ENCODE data around the gene ADCY10.
"Not testable (repeated sequence)": the region's sequence is repeated elsewhere in the genome, so short reads cannot be mapped to it uniquely, and the experiment has no call there.

The ADCY10 gene

DNA sequence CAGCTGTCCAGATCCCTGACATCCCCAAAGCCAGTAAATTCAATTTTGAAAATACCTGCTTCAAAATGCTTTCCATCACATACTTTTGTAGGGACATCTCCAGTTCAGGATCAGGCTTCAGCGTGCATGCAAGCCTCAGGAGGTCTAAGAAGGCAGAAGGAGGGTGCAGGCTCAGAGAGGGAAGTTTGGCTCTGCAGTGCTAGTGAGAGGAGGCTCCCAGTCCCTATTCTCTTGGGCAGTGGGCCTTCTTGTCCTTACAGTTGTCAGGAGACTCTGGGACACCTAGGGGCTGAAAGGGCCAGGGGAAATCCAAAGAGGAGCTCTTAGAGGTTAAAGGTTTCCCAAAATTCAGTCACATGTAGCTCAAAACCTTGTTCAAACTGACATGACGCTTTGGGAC is 20.1 kb downstream of the ADCY10 start:
- H3K4me3 ChIP-seq (ENCODE audit: low read depth, low read length), result no peak overlapping the region

DNA sequence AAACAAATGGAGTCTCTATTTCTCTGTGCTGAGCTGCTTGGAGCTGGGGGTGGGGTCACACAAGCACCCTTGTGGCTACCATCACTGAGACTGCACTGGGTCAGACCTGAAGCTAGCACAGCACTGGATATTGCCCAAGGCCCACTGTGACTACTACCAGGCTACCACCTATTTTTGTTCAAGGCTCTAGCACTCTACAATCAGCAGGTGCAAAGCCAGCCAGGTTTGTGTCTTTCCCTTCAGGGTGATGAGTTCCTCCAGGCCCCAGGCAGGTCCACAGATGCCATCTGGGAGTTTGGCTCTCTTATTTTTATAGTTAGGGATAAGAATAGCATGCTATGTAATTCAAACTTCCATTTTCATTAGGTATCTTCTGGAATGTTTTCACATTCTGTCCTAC is 23.5 kb downstream of the ADCY10 start:
- no peak overlapping the region for H3K4me3 ChIP-seq (ENCODE audit: low read depth, low read length)

DNA sequence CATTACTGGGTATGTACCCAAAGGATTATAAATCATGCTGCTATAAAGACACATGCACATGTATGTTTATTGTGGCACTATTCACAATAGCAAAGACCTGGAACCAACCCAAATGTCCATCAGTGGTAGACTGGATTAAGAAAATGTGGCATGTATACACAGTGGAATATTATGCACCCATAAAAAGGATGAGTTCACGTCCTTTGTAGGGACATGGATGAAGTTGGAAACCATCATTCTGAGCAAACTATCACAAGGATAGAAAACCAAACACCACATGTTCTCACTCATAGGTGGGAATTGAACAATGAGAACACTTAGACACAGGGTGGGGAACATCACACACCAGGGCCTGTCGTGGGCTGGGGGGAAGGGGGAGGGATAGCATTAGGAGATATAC is 26.7 kb downstream of the ADCY10 start:
- not testable (repeated sequence) for H3K4me3 ChIP-seq (ENCODE audit: low read depth, low read length)

DNA sequence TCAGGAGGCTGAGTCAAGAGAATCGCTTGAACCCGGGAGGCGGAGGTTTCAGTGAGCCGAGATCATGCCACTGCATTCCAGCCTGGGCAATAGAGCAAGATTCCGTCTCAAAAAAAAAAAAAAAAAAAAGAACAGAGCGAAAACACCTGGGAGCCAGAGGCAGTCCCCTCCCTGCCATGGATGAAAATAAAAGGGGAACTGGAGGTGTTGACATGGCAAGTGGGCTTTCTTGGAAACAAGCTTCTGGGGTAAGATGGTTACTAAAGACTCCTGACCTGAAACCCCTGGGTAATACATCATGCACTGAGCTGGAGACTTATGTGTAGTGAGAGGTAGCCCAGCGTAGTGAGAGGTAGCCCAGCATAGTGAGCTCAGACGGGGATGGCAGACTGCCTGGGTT is 31.6 kb downstream of the ADCY10 start:
- no peak overlapping the region for H3K4me3 ChIP-seq (ENCODE audit: low read depth, low read length)

DNA sequence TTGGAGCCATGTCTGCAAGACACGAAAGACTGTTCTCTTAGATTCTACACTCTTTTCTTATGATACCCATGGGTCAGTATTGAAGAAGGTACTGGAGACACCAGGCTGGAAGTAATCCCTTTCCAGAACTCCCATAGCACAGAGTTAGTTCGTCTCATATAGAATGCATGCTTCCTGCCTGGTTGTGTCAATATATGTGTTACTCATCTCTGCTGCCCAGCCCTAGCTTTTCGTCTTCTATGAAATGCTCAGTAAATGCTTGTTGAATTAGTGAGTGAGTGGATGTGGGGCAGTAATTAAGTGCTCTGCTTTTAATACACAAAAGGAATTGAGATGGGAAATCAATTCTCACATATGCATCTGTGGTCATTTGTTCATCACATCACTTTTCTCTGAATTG is 32.1 kb downstream of the ADCY10 start:
- H3K4me3 ChIP-seq (ENCODE audit: low read depth, low read length), result no peak overlapping the region

DNA sequence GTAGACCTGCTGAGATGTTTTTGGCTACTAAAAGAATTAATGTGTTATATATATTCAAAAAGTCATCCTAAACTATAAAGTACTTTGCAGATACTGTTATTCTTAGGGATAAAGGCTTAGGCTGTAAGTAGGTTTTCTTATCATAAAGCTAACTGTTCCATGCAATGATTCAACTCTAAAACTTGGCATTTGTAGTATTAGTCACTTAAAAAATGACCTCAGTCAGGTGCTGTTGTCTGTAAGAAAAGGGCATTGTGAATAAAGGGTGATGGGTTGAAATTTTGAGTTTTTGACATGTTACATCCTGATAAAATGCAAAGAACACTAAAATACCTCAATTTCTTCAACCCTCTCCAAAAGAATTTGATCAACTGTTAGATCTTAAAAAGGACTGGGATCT is 32.9 kb downstream of the ADCY10 start:
- H3K4me3 ChIP-seq (ENCODE audit: low read depth, low read length), result no peak overlapping the region

DNA sequence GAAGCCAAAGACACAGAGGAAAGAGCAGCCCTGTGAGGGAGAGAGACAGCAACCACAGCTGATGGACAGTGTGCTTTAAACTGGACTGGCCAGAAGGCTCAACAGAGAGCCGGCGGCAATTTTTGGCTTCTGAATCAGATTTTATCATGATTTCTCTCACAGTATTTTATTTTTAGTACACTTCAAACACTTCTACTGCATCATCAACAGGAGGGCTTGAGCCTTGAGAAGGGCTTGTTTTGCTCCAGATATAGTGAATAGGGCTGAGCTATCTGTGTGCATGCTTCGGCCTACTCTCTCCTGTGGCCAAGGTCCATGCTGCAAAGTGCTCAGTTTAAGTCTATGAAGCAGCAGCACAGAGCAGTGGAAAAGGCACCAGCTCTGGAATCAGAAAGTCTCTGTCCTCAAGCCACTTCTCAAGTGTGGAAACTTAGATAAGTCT is 33.3 kb downstream of the ADCY10 start:
- no peak overlapping the region for H3K4me3 ChIP-seq (ENCODE audit: low read depth, low read length)

DNA sequence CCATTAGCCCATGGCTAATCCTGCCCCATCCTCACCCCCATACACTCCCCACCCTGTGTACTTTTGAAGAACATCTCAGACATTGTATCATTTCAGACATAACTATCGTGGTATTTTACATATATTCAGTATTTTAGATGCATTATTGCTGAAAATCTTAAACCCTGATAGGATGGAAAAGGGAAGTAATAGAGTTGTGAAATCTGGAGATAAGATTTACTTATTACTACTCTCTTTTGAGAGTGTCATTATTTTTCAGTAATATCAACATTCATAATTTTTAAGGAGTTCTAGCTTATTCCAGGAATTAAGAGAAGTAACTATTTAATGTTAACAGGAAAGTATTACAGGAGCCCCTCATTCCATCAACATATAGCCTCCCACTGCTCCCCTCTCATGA is 34.4 kb downstream of the ADCY10 start:
- H3K4me3 ChIP-seq (ENCODE audit: low read depth, low read length), result no peak overlapping the region

DNA sequence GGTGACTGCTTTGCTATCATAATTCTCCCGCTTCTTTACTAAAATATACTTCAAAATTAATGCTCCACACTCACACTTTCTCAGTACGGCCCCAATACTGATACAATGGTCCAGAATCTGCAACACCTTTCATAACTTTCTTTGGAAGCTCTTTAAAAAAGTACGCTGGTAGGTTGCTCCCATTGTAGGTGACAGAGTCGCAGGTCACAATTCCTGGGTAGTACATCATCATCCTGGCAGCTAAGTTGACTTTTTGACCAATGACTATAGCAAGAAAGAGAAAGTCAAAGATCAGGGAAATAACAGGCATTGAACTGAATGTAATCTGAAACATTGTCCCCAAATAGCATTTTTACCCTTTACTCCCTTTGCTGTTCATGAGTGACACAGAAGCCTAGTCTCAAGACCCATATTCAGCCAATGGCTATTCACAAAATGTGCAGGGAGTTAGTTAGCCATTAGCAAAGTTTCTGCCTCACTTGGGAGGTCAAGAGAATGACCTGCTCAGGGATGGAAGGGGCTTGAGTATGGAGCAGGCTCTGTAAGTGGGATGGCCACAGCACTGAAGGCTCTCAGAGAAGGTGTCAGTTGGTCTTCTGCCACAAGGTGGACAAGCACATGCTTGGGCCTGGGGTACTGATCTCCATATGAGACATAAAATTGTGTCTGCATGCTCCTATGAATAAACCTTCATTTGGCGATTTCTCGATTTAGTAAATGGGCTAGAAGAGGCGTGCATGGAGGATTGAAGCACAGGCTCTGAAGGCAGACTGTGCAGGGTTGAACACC is 35.4 kb downstream of the ADCY10 start:
- H3K4me3 ChIP-seq (ENCODE audit: low read depth, low read length), result no peak overlapping the region

DNA sequence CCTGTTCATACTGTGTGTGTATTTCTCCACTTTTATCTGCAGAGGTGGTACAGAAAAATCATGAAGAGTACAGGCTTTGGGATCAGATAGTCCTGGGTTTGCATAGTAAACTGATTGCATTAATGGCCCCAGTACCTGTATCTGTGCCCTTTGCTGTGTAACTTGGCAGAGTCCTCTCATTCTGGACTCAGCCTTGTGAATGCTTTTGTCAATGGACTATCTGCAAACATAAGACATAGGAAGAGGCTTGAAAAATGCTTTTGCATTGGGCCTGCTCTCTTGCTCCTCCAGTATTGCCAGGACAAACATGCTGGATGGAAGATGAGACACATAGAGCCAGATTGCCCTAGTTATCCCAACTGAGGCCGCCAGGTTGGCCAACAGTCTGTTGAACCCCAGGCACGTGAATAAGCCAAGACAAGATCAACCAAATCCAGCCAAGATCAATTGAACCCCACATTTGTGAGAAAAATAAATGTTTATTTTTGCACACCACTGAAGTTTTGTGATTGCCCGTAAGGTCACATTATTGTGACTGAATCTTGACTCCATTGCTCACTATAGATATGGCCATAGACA is 37.2 kb downstream of the ADCY10 start:
- no peak overlapping the region for H3K4me3 ChIP-seq (ENCODE audit: low read depth, low read length)

DNA sequence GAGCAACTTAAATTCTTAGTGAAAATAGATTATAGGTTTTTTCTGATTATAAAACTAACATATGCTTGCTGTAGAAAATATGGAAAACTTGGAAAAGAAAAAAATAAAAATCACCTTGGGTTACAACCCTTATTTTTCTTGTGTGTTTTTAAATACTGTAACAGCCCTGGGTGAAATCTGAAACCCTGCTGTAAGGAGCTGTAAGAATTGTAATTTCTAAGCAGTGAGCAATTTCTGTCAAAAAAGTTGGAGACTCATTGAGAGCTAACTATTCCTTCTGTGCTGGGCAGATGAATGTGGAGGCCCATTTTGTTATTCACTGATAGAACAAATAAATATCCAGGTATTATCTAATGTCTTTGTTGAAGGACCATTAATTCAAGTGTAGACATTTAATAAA is 42.6 kb downstream of the ADCY10 start:
- H3K4me3 ChIP-seq (ENCODE audit: low read depth, low read length), result no peak overlapping the region

DNA sequence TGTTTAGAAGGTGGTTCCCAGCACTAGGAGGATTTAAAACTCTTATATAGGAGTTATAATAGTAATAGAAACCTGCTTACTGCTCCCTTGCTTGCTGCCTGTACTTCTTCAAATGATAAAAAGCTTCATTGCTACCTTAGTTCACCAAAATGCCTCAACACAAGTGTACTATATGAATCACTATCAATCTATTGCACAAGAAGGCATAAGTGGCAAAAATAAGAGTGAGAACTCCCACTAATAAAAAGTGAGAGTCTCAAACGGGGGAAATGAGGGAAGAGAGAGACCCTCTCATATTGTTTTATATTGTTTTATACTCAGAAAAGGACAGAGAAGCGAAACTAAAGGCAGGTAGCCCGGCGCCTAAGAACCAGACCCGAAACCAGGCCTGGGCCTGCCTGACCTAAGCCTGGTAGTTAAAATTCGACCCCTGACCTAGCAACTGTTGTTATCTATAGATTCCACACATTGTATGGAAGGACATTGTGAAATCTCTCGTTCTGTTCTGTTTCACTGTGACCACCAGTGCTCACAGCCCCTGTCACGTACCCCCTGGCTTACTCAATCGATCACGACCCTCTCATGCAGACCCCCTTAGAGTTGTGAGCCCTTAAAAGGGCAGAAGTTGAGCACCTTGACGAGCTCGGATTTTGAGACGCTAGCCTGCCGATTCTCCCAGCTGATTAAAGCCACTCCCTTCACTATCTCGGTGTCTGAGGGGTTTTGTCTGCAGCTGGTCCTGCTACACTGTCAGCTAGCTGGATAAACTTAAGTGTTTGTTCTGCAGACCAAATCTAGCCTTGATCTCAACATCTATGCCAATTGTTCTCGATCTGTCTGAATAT is 44.6 kb downstream of the ADCY10 start:
- not testable (repeated sequence) for H3K4me3 ChIP-seq (ENCODE audit: low read depth, low read length)

DNA sequence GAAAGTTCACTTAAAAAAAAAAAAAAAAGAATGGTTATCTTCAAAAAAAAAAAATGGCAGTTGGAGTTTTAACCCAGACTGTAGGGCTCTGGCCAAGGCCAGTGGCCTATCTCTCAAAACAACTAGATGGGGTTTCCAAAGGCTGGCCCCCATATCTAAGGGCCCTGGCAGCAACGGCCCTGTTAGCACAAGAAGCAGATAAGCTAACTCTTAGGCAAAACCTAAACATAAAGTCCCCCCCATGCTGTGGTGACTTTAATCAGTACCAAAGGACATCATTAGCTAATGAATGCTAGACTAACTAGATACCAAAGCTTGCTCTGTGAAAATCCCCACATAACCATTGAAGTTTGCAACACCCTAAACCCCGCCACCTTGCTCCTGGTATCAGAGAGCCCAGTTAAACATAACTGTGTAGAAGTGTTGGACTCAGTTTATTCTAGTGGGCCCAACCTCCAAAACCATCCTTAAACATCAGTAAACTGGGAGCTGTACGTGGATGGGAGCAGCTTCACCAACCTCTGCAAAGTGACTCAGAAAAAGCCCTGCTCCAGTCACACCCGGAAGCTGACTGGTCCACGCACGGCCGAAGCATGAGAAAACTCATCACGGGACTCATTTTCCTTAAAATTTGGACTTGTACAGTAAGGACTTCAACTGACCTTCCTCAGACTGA is 47.1 kb downstream of the ADCY10 start:
- not testable (repeated sequence) for H3K4me3 ChIP-seq (ENCODE audit: low read depth, low read length)

DNA sequence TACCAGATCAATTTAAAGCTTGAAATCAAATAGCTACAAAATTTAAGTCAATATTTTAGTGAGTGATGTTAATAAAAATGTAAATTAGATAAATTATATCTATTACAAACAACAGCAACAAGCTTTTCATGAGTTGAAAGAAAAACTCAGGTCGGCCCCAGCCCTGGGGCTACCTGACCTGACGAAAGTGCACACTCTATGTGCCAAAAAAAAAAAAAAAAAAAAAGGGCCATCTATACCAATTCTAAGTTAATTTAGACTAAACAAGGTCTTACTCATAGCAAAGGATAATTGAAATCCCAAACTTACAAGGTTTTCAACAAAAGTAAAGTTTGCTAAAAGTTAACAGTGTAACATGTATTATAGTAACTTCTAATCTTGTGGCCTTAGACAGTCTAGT is 47.6 kb downstream of the ADCY10 start:
- H3K4me3 ChIP-seq (ENCODE audit: low read depth, low read length), result not testable (repeated sequence)

DNA sequence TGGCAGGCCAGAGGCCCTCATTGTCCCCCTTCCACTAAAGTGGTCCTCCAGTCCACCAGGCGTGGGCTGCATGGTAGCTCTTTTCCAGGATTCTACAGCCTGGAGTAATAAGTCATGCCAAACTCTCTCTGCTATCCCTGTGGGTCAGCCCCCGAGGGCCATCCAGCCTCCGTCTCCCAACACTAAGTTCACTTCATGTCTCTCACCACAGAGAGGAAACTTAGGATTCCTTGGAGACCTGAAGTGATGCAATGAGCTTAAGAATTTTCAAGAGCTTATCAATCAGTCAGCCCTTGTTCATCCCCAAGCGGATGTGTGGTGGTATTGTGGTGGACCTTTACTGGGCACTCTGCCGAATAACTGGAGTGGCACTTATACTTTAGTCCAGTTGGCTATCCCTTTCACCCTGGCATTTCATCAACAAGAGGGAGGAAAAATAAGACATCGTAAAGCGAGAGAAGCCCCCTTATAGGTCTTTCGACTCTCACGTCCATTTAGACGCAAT is 48.1 kb downstream of the ADCY10 start:
- H3K4me3 ChIP-seq (ENCODE audit: low read depth, low read length), result not testable (repeated sequence)

DNA sequence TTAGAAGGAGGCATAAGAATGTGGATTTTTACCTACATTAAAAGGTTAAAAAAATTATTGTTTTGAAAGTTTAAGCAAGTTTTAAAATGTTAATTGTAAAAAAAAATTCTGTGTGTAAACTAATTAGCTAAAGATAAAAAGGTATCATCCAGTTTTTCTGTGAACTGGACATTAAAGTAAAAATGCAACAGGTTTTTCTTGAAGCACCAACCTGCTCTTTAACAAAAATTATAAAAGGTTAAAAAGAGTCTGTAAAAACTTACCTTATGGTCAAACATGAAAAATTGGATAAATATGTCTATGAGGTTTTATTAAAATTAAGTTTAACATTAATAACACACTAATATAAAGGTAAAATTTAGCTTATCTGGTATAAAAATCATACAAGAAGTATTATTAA is 48.7 kb downstream of the ADCY10 start:
- H3K4me3 ChIP-seq (ENCODE audit: low read depth, low read length), result not testable (repeated sequence)

DNA sequence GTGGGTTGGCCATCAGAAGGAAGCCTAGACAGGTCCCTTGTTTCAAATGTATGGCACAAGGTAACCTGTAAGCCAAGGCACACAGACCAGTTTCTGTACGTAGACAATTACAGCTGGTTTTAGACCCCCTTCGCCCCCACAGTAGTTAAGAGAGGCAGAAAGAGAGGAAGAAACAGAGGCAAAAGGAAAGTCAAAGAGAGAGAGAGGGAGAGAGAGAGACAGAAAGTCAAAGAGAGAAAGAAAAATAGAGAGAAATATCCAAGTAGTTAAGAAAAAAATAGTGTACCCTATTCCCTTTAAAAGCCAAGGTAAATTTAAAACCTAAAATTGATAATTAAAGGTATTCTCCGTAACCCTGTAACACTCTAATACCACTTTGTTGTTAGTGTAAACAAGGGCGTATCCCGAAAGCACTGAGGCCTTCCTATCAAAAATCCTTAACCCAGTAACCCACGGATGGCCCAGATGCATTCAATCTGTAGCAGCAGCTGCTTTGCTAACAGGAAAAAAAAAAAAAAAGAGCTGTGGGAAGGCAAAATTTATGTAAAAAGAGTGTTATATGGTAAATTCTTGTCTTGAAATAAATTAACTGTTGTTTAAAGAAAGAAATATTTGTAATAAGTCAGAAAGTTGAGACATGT is 49.4 kb downstream of the ADCY10 start:
- H3K4me3 ChIP-seq (ENCODE audit: low read depth, low read length), result no peak overlapping the region

DNA sequence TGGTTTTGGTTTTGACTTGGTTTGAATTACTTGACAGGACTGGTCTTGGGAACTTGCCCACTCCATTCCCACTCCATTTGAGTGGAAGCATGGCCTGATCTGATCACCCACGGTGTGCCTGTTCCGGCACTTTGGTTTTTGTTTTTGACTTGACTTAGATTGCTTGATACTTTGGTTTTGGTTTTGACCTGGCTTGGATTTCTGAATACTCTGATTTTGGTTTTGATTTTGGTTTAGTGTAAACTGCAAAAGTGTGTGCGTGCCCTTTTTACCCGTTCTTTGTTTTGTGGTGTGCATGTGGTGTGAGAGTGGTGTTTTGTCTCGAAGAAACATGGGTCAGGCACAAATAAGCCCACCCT is 50.0 kb downstream of the ADCY10 start:
- no peak overlapping the region for H3K4me3 ChIP-seq (ENCODE audit: low read depth, low read length)

DNA sequence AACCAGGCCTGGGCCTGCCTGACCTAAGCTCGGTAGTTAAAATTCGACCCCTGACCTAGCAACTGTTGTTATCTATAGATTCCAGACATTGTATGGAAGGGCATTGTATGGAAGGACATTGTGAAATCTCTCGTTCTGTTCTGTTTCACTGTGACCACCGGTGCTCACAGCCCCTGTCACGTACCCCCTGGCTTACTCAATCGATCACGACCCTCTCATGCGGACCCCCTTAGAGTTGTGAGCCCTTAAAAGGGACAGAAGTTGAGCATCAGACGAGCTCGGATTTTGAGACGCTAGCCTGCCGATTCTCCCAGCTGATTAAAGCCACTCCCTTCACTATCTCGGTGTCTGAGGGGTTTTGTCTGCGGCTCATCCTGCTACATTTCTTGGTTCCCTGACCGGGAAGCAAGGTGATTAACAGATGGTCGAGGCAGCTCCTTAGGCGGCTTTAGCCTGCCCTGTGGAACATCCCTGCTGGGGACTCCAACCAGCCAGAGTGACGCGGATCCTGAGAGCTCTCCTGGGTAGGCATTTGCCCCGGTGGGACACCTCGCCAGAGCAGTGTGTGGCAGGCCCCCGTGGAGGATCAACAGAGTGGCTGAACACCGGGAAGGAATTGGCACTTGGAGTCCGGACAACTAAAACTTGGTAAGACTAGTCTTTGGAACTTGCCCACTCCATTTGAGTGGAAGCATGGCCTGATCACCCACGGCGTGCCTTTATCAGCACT is 50.6 kb downstream of the ADCY10 start:
- H3K4me3 ChIP-seq (ENCODE audit: low read depth, low read length), result not testable (repeated sequence)

DNA sequence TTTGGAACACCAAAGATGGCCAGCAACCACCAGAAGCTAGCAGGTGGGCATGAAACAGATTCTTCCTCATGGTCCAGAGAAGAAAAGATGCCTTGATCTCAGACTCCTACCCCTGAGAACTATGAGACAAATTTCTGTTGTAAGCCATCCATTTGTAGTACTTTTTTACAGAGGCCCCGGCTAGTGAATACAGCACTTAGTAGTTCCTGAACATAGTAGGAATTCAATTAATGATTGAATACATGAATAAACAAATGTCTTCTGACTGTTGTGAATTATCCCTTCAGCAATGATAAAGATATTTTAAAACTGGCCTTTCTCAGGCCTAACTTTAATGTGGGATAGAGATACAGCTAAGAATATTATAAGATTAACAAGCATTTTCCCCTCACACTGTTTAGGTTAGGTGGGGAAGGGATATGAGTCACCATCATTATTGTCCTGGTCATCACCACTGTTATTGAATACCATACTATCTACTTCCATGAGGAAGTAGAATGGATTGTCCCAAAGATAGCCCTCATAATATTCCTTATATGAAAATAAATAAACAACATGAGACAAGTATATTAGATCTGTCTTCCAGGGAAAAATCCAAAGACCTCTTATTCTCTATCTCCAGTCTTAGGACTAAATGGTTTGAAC is 51.4 kb downstream of the ADCY10 start:
- no peak overlapping the region for H3K4me3 ChIP-seq (ENCODE audit: low read depth, low read length)

Data from iPS-11a (cell line).